OCI-LY1 (cell line): ENCODE measurements around the gene ADGRA3.

ENCODE experiments used
- CTCF ChIP-seq: fragments of 200-600 bp; sonication (generic), shearing (Covaris generic); IDR thresholded peaks from 2 replicates; pipeline ENCODE4 v1.5.1; 2017; ENCODE audit warnings: mild to moderate bottlenecking, antibody characterized with exemption, low read length, moderate library complexity, mixed read lengths
- EZH2 ChIP-seq: fragments of 200-600 bp; sonication (generic), shearing (Covaris generic); IDR thresholded peaks from 2 replicates; pipeline ENCODE4 v1.8.0; 2017; ENCODE audit warnings: borderline replicate concordance, mixed run types, mild to moderate bottlenecking, antibody characterized with exemption, low read length, moderate library complexity, mixed read lengths

DNA sequence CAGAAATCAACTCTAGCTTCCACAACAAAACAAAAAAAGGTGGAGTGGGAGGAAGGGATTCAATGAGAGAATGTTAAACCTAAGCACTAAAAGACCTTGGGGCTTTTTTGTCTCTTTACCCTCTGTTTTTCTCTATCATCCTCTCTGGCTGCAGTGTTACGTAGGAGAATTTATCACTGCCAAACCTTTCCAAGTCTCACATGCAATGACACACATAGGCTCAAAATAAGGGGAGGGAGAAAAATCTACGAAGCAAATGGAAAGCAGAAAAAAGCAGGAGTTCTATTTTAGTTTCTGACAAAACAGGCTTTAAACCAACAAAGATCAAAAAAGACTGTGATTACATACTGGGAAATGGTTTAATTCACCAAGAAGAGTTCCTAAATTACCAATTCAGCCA, 152.1 kb downstream of the ADGRA3 start:
- TF ChIP-seq CTCF (no peak), EZH2 (no peak)
